ENCODE results near the gene INPP5A.

INPP5A gene

DNA sequence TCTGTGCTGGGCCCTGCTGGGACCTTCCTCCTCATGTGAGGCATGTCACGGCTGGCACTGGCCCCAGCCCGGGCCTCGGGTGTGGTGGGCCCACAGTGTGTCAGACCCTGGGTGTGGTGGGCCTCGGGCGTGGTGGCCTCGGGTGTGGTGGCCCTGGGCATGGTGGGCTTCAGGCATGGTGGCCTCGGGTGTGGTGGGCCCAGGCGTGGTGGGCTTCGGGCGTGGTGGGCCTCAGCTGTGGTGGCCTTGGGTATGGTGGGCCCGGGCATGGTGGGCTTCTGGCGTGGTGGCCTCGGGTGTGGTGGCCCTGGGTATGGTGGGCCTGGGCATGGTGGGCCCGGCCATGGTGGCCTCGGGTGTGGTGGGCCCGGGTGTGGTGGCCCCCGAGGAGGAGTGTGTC lies 207.9 kb downstream of the INPP5A start:
- no peak for DNase-seq (ENCODE audit: low read depth)

DNA sequence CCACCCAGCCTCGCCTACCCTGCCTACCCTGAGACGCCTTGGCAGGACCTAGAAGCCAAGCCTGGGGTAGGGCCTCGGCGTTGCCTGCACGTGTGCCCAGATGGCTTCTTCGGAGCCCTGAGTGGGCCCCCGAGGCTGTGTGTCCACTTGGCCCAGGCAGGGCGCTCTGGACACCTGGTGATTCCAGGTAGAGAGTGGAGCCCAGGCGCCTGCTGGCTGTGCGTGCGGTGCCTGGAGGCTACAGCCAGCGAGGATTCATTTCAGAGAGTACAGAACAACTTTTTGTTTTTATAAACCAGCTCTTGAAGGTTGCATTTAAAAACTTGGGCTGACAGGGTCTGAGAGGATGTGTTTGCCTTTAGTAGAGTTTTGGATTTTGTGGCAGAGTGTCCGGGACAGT lies 208.4 kb downstream of the INPP5A start:
- no peak for DNase-seq (ENCODE audit: low read depth)

DNA sequence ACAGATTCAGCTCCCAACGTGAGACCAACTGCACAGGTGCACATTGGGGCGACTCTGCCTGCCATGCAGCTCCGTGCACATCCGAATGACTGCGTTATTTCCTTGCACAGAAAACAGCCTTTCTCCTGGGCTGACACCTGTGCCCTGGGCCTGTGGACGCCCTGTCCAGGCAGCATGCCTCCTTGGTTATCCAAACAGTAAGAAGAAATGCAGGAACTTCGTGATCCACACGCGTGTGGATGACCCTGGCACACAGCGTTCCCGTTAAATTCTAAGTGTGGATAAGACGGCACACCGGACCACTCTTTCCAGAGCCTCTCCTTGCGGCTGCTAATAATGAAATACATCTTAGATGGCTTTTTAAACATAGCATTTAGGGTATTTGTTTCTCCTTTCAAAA lies 208.8 kb downstream of the INPP5A start:
- no peak for DNase-seq (ENCODE audit: low read depth)

DNA sequence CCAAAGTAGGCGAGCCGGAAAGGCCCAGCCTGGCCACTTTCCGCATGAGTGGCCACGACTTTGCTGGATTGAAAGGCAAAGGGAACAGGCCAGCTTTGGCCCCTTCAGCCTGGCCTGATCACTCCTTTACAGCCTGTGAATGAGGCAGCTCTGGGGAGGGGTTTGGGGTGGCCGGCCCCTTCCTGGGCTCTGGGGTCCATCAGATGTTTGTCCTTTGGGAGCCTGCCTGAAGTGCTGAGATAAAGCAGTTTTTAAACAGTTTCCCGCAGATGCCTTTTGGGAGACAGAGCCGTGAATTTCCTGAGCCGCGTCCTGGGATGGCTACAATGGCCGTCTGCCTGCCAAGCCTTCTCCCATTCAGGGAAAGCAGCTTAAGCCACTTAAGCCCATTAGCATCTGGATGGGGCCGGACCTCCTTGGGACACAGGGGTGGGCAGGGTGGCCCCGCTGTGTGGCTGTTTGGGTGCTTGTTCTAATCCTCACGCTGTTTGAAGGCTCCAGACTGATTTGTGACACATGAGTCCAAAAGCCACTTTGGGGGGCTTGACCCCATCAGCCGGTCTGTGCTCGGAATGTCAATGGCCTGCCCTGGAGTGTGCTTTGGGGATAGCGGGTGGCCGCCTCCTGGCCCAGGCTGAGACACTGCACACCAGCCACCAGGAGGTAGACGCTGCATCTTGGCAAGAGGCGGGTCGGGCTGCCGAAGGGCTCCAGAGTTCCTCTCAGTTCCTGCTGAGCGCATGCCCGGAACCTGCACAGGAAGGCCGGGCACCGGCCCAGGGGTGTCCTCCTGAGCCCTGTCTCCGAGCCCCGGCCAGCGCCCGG lies 209.4 kb downstream of the INPP5A start:
- DNase-seq (ENCODE audit: low read depth) = no peak

DNA sequence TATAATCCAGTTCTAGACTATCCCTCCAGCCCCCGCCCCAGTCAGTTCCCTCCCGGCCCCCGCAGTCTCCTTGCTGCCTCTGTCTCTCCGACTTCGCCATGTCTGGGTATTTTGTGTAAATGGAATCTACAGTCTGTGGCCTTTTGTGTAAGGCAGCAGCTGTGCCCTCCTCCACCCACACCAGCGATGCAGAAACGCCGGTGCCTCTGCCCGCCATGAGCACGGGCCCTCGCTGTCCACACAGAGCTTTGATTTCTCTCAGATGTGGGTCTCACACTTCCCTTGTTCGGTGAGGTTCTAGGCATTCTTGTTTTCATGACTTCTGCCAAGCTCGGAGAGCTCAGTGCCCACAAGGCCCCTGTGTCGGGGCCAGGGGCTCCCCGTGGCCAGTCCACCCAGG lies 210.5 kb downstream of the INPP5A start:
- no peak for DNase-seq (ENCODE audit: low read depth)

DNA sequence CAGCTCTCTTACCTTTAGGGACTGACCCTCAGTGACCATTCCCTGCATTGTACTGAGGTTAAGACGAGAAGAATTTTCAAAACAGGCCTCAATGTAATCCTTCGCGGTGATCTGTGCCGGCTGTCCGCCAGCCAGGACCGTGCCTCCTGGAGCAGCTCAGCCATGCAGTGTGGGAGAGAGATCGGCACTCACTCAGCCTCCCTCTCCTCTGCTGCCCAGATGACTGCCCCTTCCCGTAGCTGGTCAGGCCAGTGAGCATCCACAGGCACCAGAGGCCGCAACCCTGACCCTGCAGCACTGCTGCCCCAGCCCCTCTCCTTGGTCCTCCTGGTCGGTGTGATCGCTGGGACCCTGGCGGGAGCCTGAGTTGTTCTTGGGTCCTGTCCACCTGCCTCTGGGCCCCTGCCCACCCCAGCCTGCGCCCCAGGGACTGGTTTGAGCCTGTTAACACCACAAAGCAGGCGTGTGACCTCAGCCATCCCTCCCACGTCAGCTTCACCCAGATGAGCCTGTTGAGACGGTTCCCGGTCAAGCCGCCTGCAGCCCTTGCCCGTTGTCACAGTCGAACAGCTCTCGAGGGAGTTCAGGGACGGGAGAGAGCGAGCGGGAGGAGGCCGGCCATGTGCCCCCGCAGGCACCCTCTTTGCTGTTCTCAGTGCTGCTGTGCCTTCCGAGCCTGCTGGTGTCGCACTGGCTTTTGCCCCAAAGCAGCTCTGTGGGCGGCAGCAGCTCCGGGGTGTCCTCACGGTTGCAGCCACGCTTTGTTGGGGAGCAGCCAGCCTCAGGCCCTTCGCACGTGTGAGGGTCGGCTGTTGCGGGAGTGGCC lies 211.2 kb downstream of the INPP5A start:
- DNase-seq (ENCODE audit: low read depth) = no peak

DNA sequence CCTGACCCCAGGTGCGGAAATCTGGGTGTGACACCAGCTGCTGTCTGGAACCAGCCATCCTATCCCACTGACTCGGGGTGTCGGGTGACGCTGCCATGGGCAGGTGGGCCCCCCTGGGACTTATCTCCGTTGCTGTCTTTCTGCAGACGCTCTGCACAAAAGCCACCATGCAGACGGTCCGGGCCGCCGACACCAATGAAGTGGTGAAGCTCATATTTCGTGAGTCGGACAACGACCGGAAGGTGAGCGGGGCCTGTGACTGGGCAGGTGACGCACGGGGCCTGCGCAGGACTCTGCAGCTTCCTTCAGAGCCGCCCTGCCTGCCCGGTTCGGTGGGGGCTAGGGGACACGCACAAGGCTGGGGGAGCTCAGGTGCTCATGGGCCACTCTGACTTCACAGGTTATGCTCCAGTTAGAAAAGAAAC lies 211.8 kb downstream of the INPP5A start:
- no peak for DNase-seq (ENCODE audit: low read depth)

DNA sequence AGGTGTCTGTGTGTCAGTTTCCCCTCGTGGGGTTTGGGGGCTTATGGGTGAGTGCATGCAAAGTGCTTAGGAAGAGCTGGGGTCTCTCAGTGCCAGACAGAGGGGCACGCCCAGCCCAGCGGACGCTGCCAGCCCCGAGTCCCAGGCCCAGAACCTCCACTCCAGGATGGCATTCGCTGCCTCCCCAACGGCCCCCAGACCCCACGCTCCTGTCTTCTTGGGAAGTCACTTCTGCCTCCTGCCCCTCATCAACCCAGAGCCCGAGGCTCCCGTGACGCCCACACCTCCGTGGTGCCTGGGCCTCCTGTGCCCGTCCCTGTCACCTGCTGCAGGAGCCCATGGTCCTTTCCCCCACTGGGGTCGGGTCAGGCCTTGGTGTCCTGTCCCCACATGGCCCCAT lies 213.3 kb downstream of the INPP5A start:
- no peak for DNase-seq (ENCODE audit: low read depth)

DNA sequence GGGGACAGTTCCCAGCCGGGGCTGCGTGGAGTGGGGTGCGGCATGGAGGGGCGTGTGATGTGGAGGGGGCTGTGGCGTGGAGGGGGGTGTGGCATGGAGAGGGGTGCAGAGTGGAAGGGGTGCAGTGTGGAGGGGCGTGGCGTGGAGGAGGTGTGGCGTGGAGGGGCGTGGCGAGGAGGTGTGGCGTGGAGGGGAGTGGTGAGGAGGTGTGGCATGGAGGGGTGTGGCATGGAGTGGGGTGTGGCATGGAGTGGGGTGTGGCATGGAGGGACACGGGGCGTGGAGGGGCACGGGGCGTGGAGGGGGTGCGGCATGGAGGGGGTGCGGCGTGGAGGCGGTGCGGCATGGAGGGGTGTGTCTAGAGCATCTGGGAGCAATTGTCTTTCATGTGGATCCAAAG lies 214.8 kb downstream of the INPP5A start:
- no peak for DNase-seq (ENCODE audit: low read depth)

DNA sequence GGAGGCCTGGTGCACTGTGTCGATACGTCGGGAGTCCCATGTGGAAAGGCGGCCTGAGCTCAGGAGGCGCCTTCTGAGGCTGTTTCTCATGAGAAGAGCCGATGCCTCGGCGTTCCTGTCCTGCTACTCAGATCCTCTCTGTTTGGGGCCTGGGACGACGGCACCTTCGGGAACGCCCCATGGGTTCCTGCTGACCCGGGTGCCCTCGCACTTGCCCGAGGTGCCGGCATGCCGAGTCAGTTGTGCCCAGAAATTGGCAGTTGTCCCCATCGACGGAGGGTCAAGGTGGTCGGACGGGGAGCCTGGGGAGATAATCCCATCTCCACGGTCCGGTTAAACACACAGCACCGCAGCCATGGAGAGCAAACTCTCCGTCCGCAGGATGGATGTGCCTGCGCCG lies 215.4 kb downstream of the INPP5A start:
- no peak for DNase-seq (ENCODE audit: low read depth)

DNA sequence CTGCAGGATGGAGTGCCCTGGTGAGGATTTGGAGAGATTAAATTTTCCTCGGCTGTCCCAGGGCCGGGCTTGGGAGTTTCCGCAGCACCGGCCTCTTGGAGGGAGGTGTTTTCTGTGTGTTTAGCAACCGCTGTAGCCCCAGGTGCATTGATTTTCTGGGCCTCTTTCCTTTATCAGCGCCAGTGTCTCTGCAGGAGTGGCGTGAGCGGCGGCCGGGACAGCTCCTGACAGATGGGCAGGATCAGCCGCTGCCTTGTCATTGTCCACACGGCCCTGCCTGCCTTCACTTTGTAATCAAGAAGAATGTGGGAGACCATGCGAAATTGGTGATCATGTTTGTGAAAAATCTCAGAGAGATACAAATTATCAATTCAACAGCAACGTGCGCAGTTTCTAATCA lies 216.0 kb downstream of the INPP5A start:
- DNase-seq (ENCODE audit: low read depth) = no peak

DNA sequence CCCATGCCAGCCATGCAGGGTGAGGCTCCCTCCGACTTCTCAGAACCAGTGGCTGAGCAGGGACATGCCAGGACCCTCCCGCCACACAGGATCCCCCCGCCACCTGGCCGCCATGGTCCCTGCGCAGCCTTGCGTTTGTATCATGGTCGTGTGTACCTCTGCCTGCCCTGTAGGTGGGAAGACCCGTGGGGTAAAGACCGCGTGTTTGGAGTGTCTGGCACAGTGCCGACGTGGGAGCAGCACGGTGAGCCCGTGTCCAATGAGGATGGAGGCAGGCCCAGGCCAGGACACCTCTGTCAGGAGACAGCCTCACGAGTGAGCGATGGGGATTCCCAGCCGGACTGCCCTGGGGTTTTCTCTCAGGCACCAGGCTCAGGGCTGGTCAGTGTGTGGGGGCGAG lies 216.5 kb downstream of the INPP5A start:
- DNase-seq (ENCODE audit: low read depth) = no peak

DNA sequence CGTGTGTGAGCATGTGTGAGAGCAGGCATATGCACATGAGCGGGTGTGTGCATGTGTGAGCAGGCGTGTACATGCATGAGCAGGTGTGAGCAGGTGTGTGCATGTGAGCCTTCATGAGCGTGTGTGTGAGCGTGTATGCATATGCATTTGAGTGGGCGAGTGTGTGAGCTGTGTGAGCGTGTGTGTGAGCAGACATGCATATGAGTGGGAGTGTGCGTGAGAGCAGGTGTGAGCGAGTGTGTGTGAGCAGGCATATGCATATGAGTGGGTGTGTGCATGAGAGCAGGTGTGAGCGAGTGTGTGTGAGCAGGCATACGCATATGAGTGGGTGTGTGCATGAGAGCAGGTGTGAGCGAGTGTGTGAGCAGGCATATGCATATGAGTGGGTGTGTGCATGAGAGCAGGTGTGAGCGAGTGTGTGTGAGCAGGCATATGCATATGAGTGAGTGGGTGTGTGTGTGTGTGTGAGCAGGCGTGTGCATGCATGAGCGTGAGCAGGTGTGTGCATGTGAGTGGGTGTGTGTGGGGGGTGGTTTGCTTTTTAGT lies 217.7 kb downstream of the INPP5A start:
- no peak for DNase-seq (ENCODE audit: low read depth)

DNA sequence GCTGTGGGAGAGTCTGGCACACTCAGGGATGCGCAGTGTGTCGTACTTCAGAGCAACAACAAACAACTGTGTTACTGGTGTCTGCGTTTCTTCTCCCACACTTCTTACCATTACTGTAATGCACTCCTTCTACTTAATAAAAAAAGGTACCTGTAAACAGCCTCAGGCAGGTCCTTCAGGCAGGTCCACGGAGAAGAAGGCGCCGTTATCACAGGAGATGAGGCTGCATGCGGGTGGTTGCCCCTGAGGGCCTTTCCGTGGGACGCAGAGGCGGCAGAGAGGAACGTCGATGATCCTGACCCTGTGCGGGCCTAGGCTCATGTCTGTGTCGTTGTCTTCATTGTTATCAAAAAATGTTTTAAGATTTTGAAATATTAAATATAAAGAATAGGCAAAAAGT lies 219.0 kb downstream of the INPP5A start:
- no peak for DNase-seq (ENCODE audit: low read depth)

DNA sequence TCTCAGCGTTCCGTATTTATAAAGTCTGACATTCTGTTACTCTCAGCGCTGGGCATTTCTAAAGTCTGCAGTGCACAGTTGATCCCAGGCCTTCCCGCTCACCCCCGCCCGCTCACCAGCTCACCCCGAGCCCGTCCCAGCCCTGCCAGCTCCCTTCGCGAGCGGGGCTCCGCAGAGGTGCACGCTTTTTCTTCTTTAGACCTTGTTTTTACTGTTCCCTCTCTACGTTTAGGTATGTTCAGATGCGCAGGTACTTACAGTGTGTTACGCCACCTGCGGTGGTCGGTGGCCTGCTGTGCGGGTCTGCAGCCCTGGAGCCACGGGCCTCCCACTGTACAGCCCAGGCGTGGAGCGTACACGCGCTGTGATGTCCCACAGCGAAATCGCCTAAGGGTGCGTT lies 219.6 kb downstream of the INPP5A start:
- DNase-seq (ENCODE audit: low read depth) = no peak

DNA sequence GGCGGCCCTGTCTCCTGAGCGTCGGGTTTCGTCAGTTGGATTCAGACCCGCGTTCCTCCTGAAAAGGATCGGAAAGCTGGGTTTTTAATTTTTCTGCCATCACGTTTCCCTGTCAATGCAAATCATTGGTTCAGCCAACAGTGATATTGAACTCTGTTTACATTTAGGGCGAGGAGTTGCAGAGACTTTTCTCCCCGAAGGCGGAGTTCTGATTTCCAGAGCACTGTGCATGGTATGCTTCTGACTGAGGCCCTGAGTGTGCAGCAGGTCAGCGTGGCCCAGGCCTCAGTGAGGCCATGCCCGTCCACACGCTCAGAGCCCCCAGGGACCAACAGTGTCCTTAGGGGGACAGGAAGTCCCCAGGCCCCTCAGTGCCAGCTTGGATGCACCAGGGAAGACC lies 221.3 kb downstream of the INPP5A start:
- no peak for DNase-seq (ENCODE audit: low read depth)

DNA sequence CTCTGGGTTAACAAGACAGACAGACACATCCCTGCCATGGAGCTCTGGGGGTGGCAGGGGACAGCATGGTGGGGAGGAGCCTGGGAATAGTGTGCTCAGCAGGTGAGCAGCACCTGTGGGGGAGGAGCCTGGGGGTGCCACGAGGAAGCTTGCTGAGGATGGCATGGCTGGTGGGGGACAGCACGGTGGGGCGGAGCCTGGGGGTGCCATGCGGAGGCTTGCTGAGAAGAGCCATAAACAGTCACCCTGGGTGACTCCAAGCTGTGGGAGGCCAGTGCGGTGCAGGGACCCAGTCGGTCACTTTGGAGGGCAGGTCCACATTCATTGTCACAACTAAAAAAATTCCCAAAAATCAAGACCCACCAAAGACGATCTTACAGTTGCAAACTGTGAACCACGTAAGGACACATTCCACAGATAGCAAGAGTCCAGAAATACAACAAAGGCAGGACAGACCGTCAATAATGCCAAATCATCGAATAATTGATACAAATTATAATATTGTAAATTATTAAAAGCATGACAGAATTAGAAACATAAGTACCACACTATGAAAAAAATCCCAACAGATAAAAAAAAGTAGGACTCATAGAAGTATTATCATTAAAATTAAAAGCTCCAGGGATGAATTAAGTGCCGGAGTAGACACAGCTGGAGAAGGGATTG lies 223.9 kb downstream of the INPP5A start:
- DNase-seq (ENCODE audit: low read depth) = no peak

DNA sequence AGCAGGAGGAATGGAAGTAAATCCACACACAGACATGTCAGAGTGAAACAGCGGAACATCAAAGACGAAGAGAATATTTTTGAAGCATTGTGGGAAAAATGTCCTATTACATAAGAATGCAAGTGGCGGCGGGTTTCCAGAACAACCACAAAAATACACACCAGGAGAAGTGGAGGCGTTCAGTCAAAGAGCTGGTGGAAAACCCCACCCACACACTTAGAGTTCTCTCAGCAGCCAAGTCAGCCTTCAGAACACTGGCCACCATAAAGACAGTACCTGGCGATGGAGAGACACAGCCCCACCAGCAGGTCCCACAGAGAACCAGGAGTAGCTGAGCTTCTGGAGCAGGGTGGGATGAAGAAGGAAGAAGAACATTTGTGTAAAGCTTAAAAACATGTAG lies 224.7 kb downstream of the INPP5A start:
- no peak for DNase-seq (ENCODE audit: low read depth)

DNA sequence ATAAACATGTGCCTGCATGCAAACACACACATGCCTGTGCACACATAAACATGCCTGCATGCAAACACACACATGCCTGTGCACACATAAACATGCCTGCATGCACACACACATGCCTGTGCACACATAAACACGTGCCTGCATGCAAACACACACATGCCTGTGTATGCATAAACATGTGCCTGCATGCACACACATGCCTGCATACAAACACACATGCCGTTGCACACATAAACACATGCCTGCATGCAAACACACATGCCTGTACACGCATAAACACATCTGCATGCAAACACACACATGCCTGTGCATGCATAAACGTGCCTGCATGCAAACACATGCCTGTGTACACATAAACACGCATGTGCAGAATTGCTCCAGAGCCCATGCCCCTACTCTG lies 226.0 kb downstream of the INPP5A start:
- no peak for DNase-seq (ENCODE audit: low read depth)

DNA sequence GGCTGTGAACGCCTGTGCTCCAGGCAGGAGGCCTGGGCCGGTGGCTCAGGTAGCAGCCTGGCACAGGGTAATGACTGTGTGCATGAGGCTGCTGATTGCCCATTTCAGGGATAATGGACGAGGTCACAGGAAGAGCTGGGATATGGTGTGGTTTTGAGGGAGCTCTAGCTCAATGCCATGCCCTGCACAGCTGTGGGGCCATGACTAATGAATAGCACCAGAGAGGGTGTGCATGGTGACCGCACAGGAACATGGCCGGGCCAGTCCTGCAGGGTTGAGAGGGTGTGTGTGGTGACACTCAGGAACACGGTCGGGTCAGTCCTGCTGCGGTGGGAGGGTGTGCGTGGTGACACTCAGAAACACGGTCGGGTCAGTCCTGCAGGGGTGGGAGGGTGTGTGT lies 226.5 kb downstream of the INPP5A start:
- DNase-seq (ENCODE audit: low read depth) = no peak

DNA sequence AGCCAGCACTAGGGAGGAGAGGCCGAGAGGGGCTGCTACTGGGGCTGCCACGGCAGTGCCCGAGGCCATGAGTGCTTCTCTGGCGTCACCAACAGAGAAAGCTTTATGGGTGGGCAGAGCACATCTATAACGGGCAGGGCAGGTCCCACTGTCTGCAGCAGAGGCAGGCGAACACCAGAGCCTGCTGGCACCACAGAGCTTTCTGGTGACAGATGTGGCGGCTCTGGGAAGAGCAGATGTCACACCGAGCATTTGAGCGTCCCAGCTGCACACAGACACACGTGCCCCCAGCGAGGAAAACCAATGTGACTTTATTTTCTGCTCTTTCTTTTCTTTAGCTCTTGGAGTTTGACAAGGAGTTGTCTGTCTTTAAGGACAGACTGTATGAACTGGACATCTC lies 227.8 kb downstream of the INPP5A start:
- no peak for DNase-seq (ENCODE audit: low read depth)

DNA sequence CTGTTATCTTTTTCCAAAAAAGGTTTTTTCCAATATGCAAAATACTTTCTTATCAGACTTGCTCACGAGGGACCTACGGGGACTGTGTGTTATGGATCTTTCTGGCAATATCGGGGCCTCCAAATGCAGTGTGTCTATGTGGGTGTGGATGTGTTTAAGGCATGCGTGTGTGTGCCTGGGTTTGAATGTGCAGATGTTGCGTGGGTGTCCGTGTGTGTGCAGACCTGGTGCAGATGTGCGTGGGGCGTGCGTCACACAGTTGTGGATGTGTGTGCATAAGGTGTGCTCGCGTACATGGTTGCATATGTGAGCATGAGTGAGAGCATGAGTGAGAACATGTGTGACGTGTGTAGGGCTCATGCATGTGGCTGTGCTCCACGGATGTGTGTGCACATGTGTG lies 228.7 kb downstream of the INPP5A start:
- no peak for DNase-seq (ENCODE audit: low read depth)
